Measurements from ENCODE around the gene MESP2. TPM values are rescaled to one million over a fixed set of nuclear protein-coding genes. Genes with fewer than 3 reads are reported as not detected.

Gene MESP2, protein sequence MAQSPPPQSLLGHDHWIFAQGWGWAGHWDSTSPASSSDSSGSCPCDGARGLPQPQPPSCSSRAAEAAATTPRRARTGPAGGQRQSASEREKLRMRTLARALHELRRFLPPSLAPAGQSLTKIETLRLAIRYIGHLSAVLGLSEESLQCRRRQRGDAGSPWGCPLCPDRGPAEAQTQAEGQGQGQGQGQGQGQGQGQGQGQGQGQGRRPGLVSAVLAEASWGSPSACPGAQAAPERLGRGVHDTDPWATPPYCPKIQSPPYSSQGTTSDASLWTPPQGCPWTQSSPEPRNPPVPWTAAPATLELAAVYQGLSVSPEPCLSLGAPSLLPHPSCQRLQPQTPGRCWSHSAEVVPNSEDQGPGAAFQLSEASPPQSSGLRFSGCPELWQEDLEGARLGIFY
- total RNA-seq: not detected

DNA sequence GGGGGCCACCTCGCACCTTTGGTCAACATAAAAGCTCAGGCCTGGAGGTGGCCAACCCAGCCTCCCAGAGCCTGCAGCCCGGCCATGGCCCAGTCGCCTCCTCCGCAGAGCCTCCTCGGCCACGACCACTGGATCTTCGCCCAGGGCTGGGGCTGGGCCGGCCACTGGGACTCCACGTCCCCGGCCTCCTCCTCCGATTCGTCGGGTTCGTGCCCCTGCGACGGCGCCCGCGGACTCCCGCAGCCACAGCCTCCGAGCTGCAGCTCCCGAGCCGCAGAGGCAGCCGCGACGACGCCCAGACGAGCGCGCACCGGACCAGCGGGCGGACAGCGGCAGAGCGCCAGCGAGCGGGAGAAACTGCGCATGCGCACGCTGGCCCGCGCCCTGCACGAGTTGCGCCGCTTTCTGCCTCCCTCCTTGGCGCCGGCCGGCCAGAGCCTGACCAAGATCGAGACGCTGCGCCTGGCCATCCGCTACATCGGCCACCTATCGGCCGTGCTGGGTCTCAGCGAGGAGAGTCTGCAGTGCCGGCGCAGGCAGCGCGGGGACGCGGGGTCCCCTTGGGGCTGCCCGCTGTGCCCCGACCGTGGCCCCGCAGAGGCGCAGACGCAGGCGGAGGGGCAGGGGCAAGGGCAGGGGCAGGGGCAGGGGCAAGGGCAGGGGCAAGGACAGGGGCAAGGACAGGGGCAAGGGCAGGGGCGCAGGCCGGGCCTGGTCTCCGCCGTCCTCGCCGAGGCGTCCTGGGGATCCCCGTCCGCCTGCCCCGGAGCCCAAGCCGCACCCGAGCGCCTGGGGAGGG, at the start of gene MESP2:
MESP2 (plus strand) TSS at position 59 of the 799 bp plus-strand sequence; CDS start at position 85, 26 bp downstream.
- DNase-seq: peak; percentile 88

DNA sequence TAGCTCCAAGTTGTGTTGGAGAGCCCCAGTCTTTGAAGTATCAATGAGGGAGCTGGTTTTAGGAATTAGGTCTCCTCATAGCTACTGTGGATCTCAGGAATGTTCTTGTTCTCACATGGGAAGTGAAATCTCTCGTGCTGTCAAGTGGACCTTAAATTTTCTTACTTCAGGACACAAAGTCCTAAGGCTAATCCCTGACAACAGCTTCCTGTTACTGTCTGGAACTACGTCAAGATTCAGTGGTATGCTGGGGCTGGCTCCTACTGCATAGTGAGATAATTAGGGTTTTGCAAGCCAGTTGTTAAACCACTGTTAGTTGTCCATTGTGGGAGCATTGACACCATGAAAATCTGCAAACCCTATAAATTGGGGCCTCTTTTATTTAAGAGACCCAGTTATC, 47.9 kb upstream of the MESP2 start:
- no peak for DNase-seq

DNA sequence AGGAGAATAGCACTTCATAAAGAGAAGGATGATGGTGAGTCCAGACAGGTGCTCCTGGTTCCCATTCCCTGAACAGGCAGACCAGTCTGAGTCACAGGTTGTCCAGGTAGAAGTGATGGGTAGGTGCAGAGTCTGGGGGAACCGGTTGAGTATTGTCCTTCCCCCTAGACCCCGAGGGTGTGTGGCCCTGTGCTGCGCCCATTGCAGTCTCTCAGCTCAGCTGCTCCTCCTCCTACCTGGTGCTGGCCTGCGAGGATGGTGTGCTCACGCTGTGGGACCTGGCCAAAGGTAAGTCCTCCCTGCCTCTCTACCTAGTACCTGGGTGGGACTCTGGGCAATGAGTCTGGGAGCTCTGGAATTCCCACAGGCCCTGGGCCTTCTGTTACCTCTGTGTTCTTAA, 44.9 kb upstream of the MESP2 start:
- no peak for DNase-seq

DNA sequence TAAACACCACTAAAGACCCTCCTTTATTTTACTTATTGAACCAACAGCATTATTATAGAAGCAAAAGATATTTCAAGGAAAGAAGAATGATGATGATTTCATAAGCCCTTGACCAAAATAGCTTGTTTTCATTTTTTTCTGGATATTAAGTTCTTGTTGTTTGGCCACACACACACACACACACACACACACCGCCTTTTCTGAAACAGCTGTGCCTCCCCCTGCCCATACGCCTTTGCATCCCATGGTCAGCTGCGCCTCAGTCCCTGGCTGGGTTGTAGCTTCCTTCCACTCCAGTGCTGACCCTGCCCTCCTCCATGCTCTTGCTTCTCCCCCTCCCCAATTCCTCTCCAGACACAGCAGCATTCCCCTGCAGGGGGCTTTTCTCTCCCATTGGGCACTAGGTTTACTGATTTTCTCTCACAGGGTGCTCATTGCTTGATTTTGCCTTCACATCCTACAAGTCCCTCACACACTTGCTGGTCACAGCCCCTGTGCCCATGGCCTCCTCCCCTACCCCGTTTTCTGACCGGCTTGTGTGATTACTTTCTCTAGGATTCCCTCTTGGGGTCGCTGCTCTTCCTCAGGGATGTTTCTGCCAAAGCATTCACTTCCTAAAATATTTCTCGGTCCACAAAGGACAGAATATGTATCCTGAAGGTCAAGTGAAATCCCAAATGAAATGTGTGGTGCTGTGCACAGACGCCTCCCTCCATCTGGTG, 43.5 kb upstream of the MESP2 start:
- DNase-seq: peak; percentile 13

DNA sequence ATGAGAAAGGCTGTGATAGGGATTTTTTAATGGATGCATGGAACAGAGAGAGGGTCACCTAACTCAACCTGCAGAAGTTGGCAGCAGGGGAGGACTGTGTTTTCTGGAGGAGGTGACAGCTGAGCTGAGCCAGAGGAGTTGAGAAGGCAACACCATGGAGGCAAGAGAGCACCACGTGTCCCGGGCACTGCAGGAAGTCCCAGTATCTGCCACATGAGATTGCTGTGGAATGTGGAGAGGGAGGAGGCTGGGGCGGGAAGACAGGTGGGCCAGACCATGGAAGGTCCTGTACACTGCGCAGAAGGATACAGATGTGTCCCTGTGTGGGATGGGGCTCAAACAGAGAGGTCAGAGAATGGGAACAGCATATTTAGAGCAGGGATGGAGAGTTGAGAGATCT, 40.4 kb upstream of the MESP2 start:
- no peak for DNase-seq

DNA sequence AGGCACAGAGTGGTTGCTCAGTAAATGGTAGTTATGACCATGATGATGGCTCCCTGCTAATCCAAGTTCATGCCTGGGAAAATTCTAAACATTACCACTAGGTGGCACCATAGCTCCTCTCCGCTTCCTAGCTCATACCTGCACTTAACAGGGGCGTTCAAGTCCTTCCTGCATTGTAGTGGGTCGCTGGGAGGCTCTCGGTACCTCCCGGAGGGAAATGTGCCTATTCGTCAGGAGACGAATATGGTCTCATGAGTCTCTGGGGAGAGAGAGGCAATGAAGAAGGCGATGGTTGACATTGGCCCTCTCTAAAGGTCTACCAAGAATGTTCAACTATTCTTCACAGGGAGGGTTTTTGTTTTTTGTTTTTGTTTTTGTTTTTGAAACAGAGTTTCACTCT, 36.0 kb upstream of the MESP2 start:
- peak; percentile 86 for DNase-seq

DNA sequence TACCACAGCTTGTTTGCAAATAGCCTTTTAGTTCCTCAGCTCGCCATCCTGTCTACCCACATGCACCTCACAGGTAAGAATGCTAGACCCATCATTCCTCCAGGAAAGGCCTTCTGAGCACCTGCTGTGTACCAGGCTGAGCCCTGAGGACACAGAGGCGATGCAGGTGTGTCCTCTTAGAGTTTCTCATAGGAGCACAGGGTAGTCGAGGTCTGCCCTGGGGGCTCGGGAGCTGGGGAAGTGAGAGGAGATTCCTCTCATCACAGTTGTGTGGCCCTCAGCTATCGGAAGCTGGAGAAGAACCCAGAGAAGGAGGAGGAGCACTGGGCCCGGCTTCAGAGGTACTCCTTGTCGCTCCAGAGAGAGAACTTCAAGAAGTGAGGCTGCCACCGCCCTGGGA, 33.1 kb upstream of the MESP2 start:
- DNase-seq: no peak

DNA sequence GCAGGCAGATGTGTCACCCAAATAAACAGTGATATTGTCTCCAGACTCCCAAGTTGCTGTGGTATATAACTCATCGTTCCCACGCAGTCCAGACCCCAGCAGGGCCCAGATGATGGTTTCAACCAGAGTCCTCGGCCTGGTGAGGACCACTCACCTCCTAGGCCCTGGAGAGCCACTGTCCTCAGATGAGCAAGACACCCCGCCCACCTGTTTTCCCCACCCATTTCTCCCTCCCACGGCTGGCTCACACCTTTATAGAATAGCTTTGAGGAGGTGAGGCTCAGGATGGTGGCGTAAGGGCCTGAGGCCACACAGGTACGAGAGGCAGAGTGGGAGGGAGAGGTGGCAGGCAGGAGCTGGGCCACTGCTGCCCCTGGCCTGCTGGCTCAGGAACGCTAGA, 32.5 kb upstream of the MESP2 start:
- DNase-seq: no peak

DNA sequence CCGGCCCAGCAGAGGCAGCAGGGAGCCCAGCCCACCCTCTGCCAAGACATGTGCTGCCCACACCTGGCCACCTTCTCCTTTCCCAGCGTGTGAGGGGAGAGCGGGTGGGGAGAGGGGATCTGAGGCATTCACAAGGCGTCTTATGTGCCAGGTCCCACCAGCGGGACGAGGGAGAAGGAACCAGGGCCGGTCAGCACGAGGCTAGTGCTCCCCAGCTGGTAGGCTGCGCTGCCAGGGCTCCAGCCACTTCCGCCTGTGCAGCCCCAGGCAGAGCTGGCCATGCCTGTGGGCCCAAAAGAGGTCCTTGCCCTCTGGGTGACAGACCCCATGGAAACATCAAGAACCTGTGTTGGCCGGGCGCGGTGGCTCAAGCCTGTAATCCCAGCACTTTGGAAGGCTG, 31.0 kb upstream of the MESP2 start:
- no peak for DNase-seq

DNA sequence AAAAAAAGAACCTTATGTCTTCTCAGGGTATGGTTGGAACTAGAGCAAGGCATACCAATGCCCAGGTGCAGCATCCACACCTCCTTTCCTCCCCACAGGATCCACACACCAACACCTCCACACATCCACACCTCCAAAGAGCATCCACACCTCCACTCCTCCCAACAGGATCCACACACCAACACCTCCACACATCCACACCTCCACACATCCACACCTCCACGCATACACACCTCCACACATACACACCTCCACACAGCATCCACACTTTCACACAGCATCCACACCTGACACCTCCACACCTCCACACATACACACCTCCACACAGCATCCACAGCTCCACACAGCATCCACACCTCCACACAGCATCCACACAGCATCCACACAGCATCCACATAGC, 30.4 kb upstream of the MESP2 start:
- no peak for DNase-seq

DNA sequence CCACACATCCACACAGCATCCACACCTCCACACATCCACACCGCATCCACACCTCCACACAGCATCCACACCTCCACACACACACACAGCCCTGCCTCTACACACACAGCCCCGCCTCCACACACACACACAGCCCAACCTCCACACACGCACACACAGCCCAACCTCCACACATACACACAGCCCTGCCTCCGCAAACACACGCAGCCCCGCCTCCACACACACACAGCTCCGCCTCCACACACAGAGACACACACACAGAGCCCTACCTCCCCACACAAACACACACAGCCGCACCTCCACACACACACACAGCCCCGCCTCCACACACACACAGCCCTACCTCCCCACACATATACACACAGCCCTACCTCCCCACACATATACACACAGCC, 29.7 kb upstream of the MESP2 start:
- no peak for DNase-seq

DNA sequence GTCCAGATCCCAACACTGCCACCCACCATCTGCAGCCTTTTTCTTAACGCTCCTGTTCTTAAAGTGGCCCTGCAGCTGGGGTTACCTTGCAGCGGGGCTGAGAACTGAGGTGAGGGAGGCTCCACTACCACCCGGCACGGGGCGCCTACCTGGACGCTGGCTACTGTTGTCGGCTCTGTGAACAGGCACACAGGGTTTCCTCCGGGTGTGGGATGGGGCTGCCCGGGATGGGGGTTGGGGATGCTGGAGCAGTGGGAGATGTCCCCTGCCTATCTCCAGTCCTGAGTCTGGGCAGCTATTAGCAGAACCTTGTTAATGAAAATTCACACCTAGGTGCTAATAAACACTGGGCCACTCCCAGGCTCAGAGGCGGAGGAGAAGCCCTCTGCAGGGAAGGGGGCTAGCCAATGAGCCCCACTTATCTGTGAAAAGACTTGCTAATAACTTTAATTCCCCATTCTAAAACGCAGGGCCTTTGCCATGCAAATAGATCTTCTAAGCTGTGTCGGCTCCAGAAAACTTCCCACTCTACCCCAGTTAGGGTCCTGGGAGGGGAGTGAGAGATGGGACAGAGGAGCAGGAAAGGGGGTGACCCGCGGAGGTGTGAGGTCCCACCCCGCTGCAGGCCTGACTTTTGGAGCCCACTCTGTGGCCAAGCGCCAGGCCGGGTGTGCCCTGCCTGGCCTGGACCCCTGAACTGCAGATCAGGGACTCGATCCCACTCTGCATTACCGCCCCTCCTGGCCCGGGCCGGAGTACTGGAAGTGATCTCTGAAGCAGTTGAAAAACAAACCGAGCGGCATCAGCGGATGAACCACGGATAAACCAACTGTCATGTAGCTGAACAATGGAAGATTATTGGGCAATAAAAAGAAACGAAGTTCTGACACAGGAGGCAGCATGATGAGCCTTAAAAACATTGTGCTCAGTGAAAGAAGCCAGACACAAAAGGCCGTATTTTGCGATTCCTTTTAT, 28.1 kb upstream of the MESP2 start:
- no peak for DNase-seq

DNA sequence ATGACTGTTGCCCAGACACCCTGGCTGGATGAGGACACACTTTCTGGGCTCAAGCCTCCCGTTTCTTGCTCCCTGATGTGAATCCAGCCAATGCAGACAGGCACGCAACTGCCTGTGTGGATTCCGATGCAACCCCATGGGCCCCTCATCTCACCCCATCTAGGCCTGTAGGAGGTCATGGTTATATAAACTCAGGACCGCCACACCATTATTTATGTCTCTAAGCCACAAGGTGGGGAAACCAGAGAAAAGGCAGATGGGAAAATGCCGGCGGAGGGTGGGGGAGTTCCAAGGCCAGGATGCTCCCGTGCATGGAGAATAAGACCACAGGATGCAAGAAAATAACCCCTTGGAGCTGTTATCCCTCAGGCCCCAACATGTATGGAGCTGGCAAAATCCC, 27.1 kb upstream of the MESP2 start:
- no peak for DNase-seq

DNA sequence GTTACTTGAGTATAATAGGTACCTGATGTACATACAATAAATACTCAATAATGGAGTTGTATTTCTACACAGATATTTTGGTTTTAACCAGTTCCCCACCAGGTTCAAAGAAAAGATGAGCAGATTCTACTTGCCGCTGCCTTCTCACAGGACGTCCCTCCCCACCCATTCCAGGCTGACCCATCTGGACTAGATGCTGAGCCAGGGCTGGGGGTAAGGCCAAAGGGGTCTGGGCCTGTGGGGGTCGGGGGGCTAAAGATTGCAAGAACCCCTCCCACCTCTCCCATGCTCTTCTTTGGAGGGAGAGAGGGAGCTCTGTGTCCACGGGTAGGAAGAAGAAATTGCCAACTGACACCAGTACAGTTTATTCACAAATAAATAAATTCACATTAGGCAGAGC, 26.6 kb upstream of the MESP2 start:
- no peak for DNase-seq

DNA sequence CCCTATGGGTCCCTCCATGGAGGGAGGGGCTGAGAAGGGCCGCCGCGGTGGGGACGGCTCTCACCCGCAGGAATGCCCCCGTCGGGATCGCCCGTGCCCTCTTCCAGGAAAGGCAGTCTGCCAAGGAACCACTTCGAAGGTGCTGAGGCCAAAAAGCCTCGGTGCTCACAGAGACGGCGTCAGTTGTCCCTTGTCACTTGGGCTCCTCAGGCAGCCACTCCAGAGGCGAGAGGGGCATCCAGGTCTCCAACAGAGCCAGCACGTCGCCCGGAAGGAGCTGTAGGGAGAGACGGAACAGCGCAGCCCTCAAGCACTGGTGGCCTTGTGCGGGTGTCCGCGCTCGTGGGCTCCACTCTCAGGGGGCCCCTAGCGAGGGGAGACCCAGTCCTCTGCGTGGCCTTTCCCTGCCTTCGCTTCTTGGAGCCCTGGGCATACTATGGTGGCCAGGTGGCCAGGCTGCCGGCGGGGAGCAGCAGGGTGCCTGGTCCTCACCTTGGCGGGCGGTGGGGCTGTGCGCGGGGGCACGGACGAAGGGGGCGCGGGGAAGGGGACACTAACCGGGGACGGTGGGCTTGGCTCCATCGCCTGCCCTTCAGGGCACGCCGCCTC, 26.1 kb upstream of the MESP2 start:
- no peak for DNase-seq

DNA sequence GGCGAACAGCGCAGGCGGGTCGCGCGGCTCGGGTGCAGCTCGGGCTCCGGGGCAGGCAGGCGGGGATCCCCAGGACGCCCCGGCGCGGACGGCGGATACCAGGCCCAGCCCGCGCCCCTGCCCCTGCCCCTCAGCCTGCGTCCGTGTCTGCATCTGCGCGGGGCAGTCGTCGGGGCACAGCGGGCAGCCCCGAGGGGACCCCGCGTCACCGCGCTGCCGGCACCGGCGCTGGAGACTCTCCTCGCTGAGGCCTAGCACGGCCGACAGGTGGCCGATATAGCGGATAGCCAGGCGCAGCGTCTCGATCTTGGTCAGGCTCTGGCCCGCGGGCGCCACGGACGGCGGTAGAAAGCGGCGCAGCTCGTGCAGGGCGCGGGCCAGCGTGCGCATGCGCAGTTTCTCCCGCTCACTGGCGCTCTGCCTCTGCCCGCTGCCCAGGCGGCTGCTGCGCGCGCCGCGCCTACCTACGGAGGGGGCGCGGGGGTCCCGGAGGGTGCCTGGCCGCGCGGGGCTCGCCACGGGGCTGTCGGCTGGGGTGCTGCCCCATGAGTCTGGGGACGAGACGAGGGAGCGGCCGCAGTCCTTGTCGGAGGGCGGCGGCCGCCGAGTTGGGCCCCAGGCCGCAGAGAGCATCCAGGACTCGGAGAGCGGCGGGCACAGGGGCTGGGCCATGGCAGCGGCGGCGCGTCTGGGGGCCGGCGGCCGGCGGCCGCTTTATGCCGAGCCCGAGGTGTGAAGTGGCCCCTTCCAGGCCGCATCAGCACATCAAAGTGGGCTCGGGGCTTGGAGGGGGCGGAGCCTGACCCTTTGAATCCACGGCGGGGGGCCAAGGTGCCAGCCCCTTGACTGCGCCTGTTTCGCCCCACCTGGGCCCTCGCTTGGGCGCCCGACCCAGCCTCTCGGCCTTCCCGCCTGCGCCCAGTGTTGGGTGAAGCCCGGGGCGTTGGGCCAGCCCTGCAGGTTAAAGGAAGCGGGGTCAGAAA, 25.3 kb upstream of the MESP2 start, which contains the start of gene MESP1:
MESP1 (minus strand) TSS at position 690 of the 983 bp plus-strand sequence; CDS start at position 672, 18 bp downstream.
- peak; percentile 97 for DNase-seq

DNA sequence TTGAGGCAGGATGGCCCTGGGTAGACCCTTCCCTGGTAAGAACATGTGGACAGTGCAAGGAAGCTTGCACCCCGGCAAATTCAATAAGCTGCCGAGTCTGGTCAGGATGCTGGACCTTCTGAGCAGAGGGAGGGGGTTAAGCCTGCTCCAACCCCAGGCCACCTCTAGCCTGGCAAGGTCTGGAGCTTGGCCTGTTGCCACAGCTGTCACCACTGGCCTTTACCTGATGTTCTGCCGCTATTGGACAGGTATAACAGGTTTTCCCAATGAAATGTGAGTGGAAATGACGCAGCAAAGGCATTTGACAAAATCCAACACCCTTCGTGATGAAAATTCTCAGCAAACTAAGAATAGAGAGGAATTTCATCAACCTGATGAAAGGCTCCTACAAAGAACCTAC, 24.4 kb upstream of the MESP2 start:
- no peak for DNase-seq

DNA sequence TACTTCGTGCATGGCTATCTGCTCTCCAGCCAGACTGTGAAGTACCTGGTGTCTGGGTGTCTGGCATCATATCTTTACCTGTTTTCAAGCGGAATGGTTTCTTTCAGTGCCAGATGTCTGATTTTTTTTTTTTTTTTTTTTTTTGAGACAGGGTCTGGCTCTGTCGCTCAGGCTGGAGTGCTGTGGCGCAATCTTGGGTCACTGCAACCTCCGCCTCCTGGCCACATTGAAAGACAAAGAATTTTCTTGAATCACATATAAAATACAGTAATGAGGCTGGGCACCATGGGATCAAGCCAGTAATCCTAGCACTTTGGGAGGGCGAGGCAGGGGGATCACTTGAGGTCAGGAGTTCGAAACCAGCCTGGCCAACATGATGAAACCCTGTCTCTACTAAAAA, 22.3 kb upstream of the MESP2 start:
- no peak for DNase-seq

DNA sequence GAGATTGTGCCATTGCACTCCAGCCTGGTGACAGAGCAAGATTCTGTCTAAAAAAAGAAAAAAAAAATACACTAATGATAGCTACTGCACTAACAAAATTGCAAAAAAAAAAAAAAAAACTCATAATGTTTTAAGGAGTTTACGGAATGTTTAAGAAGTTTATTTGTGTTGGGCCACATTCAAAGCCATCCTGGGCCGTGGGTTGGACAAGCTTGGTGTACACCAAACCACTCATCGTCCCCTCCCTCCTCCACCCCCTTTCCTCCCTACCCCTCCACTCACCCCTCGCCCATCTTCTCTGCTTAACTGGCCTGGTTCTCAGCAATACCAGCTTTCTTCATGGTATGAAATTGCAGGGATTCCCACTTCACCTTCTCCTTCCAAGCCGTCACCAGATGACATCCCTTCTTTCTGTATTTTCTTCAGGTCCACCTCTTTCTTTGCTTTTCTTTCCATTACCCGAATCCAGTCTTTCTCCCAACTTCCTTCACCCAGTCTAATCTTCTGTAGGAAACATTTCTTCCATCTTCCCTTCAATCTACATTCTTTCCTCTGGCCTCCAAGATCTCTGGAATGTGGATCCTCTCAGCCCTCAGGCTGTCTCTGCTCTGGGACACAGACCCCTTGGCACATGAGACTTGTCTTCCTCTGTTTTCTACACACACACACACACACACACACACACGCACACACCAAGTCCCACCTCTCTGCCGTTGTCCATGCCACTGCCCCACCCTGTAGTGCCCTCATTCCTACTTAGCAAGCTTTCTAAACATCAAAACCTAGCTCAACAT, 21.6 kb upstream of the MESP2 start:
- DNase-seq: no peak
